22Rv1 (cell line): ENCODE measurements around the gene COL24A1.
"Not testable (repeated sequence)": the region's sequence is repeated elsewhere in the genome, so short reads cannot be mapped to it uniquely, and the experiment has no call there.

Experiments
- H3K27ac ChIP-seq: fragments of 450-650 bp; 2 replicates; pipeline ENCODE4 v1.5.1; 2017
- ZFX ChIP-seq: fragments of 450-650 bp; IDR thresholded peaks from 2 replicates; pipeline ENCODE4 v1.6.1; 2017; ENCODE audit warnings: antibody characterized with exemption, borderline replicate concordance
- TF ChIP-seq, protein P1 (sequence below): fragments of 450-650 bp; IDR thresholded peaks from 2 replicates; pipeline ENCODE4 v1.5.1; 2017; ENCODE audit warnings: mild to moderate bottlenecking

The COL24A1 gene

DNA sequence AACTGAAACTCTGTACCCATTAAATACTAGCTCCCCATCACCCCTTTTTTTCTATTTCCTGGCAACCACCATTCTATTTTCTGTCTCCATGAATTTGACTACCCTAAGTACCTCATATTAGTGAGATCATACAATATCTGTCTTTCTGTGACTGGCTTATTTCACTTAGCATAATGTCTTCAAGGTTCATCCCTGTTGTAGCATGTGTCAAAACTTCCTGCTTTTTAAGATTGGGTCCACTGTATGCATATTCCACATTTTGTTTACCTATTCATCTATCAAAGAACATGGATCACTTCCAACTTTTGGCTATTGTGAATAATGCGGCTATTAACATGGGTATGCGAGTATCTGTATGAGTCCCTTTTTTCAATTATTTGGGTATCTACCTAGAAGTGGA lies 266.7 kb downstream of the COL24A1 start:
- TF ChIP-seq ZFX, result no peak
- TF ChIP-seq, protein P1, sequence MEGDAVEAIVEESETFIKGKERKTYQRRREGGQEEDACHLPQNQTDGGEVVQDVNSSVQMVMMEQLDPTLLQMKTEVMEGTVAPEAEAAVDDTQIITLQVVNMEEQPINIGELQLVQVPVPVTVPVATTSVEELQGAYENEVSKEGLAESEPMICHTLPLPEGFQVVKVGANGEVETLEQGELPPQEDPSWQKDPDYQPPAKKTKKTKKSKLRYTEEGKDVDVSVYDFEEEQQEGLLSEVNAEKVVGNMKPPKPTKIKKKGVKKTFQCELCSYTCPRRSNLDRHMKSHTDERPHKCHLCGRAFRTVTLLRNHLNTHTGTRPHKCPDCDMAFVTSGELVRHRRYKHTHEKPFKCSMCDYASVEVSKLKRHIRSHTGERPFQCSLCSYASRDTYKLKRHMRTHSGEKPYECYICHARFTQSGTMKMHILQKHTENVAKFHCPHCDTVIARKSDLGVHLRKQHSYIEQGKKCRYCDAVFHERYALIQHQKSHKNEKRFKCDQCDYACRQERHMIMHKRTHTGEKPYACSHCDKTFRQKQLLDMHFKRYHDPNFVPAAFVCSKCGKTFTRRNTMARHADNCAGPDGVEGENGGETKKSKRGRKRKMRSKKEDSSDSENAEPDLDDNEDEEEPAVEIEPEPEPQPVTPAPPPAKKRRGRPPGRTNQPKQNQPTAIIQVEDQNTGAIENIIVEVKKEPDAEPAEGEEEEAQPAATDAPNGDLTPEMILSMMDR, result no peak
- H3K27ac ChIP-seq, result no peak overlapping the region

DNA sequence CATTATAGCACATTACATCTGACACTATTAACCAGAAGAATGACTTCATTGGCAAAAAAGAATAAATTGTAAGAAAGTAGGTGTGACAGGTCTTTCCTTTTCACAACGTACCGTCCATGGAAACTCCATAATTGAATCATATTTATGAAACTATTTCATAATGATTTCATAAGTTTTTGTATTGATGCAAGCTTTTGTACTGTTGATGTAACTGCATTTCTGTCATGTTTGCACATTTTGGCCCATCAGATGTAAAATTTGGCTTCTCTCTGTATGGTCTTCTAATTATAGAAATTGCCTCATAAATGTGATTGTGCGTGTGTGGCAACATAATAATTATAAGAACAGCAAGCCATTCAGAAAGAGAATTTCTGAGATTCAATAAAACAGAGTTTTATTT lies 267.7 kb downstream of the COL24A1 start:
- H3K27ac ChIP-seq, result no peak overlapping the region
- no peak for TF ChIP-seq ZFX
- TF ChIP-seq, protein P1, result no peak

DNA sequence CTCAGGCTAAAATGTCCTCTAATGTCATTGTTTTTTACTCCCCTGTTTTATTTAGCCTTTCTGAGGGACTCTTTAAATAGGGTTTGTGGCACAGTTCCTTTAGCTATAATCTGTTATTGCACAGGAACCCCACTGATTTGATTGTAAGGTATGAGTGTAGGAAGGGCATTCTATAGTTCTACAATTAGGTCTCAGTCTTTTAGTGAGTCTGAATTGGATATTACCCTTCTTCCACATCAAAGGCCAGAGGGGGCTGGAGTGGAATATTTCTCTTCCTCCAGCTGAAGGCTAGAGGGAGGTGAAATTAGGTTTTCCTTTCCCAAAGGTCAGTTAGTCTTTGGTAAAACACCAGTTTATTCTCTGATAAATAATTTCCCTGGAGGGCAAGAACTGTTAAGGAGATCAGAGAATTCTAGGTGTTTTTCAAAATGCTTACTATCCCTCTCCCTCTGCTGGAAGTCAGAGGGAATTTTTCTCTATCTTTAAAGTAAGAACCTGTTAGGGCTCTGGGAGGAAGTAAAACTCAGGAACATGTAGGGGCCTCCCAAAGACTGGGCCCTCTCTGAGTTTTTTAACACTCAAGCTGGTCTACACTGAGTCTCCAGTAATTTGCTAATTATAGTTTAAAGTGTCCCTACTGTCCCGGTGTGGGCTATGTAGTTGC lies 272.1 kb downstream of the COL24A1 start:
- no peak for TF ChIP-seq ZFX
- TF ChIP-seq, protein P1, result peak; percentile 65
- H3K27ac ChIP-seq, result no peak overlapping the region

DNA sequence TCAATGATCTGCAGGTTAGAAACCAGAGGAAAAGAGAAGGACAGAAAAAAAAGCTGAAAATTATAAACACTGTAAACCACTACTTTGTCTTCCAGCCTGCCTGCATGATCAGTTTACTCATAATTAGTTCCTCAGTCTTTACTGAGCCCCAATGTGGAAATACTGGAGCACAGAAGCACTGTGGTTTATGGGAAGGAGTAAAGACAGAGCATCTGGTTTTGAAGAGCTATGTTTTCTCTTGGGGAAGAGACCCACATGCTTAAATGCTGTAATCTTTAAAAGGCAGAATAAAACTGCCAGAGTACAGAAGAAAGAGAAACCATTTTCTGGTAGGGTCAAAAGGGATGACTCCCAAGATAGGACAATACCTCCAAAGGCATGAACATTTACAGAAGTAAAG lies 289.4 kb downstream of the COL24A1 start:
- H3K27ac ChIP-seq, result no peak overlapping the region
- TF ChIP-seq, protein P1, result no peak
- no peak for TF ChIP-seq ZFX

DNA sequence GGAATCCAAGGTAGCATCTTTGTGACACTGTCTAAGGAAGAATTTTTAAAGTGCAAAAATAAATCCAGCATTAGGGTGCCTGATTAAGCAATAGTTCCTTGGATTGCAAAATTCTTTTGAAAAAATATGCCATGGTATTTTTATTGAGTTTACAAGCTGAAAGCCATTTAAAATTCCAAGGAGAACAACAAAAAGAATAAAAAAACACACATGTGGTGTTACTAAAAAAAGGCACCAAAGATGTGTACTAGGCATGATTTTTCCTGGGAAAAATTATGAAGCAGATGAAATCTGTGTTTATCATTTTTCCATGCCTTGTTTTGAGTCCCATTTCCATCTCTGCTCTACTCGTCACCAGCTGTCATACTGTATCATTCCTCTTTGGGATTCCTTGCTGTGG lies 291.4 kb downstream of the COL24A1 start:
- H3K27ac ChIP-seq, result no peak overlapping the region
- TF ChIP-seq, protein P1, result no peak
- no peak for TF ChIP-seq ZFX

DNA sequence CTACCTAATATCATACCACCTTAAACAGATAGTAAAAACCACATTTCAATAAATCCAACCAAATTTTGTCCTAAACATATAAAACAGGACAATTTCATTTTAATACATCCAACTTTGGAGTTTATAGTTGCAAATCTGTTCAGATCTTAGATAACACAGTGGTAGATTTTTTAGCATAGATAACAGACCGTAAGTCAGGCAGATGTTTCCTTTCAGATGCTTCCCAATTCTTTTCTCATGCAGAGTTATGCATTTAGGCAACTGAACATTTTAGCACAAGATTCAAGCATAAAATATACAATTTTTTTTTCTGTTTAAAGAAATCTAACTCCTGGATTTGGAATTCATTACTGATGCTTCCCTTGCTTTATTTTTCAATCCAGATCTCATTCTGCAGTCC lies 291.8 kb downstream of the COL24A1 start:
- no peak for TF ChIP-seq ZFX
- TF ChIP-seq, protein P1, result no peak
- no peak overlapping the region for H3K27ac ChIP-seq

DNA sequence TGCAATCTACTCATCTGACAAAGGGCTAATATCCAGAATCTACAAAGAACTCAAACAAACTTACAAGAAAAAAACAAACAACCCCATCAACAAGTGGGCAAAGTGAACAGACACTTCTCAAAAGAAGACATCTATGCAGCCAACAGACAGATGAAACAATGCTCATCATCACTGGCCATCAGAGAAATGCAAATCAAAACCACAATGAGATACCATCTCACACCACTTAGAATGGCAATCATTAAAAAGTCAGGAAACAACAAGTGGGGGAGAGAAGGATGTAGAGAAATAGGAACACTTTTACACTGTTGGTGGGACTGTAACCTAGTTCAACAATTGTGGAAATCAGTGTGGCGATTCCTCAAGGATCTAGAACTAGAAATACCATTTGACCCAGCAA lies 292.9 kb downstream of the COL24A1 start:
- not testable (repeated sequence) for H3K27ac ChIP-seq

DNA sequence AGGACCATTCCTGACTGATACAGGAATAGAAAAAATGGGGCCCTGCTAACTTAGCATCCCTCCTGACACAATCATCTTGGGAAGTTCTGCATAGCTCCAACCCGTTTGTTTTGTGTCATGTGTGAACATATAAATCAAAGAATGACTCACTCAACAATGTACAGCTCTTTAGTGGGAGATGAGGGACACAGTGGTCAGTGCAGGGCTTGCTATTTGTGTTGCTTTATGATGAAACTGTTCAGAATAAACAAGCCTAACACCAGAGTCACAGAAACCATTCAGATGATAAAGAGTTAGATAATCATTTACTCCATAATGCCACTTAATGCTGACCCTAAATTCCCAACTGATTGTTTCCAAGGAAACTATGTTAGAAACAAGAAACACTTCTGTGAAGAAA lies 294.1 kb downstream of the COL24A1 start:
- TF ChIP-seq ZFX, result no peak
- TF ChIP-seq, protein P1, result no peak
- no peak overlapping the region for H3K27ac ChIP-seq
